Ovary (tissue), 9 donors: Measurements from ENCODE around the gene ZSCAN20. TPM values are rescaled to one million over a fixed set of nuclear protein-coding genes. Genes with fewer than 3 reads are reported as not detected.

Source experiments
- DNase-seq, 5 donors: peaks; one replicate each; pipeline ENCODE4 v3.0.0-alpha.2; 2019 to 2020
- H3K27ac ChIP-seq, 2 donors: fragments of 200-600 bp; one replicate each; pipeline versions ENCODE4 v1.5.1 to v1.8.0; 2019 to 2022
- H3K27me3 ChIP-seq: fragments of 200-600 bp; one replicate; pipeline ENCODE4 v1.8.0; 2022
- H3K36me3 ChIP-seq: fragments of 200-600 bp; sonication (generic); one replicate; pipeline ENCODE4 v1.5.1; 2019
- H3K4me1 ChIP-seq: one replicate; pipeline ENCODE4 v1.8.1; 2013; ENCODE audit warnings: mild to moderate bottlenecking, moderate library complexity; ENCODE audit not compliant: insufficient read depth
- H3K4me3 ChIP-seq: fragments of 200-600 bp; sonication (generic); one replicate; pipeline ENCODE4 v1.5.1; 2017
- H3K9me3 ChIP-seq, 2 donors: fragments of 200-600 bp in 1 of 2; sonication (generic) in 1 of 2; one replicate each; pipeline versions ENCODE4 v1.5.1 to v1.8.1; 2013 to 2019; ENCODE audit warnings: mild to moderate bottlenecking in 1 of 2, moderate library complexity in 1 of 2
- EP300 ChIP-seq: sonication (generic); formaldehyde crosslinking; IDR thresholded peaks from one replicate; pipeline ENCODE4 v1.6.1; 2017; ENCODE audit warnings: antibody characterized with exemption
- POLR2A ChIP-seq: fragments of 450-650 bp; IDR thresholded peaks from one replicate; pipeline ENCODE4 v1.6.1; 2017; ENCODE audit warnings: antibody characterized with exemption, mild to moderate bottlenecking, moderate library complexity
- WGBS, 3 donors: extraction: QIAGEN DNeasy Blood & Tissue Kit in 1 of 3; methylation state at CpG; one replicate each; pipeline versions ENCODE4 v1.1.5 to v1.1.7; 2013 to 2017; 5-methylcytosine and 5-hydroxymethylcytosine counted together
- intact Hi-C, 4 donors: fragments of 100-400 bp; cut with DNase I; formaldehyde crosslinking; loops; one replicate each; pipeline versions ENCODE4 v1.11.0 to v1.15.1; 2022 to 2023
- polyA plus RNA-seq, 2 donors: library from polyadenylated mRNA; stranded (reverse); fragments of 200-250 nt in 1 of 2; fragments of 350-450 nt in 1 of 2; fragmentation: Illumina TruSeq in 1 of 2; extraction: RNeasy Lipid Tissue Mini Kit (QIAGEN cat#74804) in 1 of 2; gene quantifications; one replicate each; pipeline ENCODE4 v1.2.3, GENCODE V29; 2013 to 2014
- total RNA-seq, 7 donors: library from RNA; depleted of rRNA in 2 of 7; stranded (reverse); fragments of >200 nt in 2 of 7; fragmentation: NEBNext Ultra II Directional in 3 of 7; extraction: Animal tissue kit (Norgen Biotek cat#: 25700) in 3 of 7; gene quantifications; one replicate each; pipeline versions ENCODE4 v1.1.0 to v1.2.4, GENCODE V29; 2016 to 2023
- TF ChIP-seq, protein P1 (sequence below), 3 donors: fragments of 450-650 bp in 2 of 3; fragments of 200-600 bp in 1 of 3; IDR thresholded peaks; one replicate each; pipeline versions ENCODE4 v1.5.1 to v1.8.0; 2016 to 2022; ENCODE audit warnings: antibody characterized with exemption in 3 of 3, mild to moderate bottlenecking in 1 of 3
- donor health status: DM: no; HTN: no; CAD: no; lungs with moderate emphysema.
- donor health status: DM: no; HTN: no; CAD: no.
- donor health status: Bipolar disorder and iron deficiency.
- donor health status: DM: yes; HTN: yes; CAD: no.
- donor health status: DM: no; HTN: no; CAD: no.
- donor health status: DM: yes; HTN: yes; CAD: no.

The ZSCAN20 gene
- total and polyA plus RNA-seq, 9 donors, result 1.9 to 8.3 (median 6.2) TPM

DNA sequence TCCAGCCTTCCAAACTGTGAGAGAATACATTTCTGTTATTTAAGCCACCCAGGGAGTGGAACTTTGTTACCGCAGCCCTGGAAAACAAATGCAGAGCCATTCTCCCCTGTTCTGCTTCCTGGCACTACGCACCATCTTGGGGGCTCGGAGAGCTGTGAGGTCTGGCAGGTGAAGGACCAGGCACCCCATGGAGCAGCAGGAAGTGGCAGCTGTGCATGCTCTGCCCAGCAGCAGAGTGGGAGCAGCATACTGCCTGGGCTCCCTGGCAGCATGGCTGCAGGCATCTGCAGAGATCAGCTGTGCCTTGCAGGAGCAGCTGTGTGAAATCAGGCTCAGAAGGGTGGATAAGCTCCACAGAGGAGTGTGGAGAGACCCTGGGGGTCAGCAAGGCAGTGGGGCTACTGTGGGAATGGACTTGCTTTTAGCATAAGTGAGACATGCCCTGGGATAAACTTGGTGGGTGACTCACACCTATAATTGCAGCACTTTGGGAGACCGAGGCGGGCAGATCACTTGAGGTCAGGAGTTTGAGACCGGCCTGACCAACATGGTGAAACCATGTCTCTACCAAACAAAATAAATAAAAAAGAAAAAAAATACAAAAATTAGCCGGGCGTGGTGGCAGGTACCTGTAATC lies 17.7 kb upstream of the ZSCAN20 start:
- H3K9me3 ChIP-seq, result no peaks in the 10 kb centered on the region
- no peak overlapping the region for H3K4me3 ChIP-seq
- TF ChIP-seq, protein P1, sequence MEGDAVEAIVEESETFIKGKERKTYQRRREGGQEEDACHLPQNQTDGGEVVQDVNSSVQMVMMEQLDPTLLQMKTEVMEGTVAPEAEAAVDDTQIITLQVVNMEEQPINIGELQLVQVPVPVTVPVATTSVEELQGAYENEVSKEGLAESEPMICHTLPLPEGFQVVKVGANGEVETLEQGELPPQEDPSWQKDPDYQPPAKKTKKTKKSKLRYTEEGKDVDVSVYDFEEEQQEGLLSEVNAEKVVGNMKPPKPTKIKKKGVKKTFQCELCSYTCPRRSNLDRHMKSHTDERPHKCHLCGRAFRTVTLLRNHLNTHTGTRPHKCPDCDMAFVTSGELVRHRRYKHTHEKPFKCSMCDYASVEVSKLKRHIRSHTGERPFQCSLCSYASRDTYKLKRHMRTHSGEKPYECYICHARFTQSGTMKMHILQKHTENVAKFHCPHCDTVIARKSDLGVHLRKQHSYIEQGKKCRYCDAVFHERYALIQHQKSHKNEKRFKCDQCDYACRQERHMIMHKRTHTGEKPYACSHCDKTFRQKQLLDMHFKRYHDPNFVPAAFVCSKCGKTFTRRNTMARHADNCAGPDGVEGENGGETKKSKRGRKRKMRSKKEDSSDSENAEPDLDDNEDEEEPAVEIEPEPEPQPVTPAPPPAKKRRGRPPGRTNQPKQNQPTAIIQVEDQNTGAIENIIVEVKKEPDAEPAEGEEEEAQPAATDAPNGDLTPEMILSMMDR (IDR thresholded peaks at IDR 0.05), result no peak
- TF ChIP-seq POLR2A, result no peak
- no peak for TF ChIP-seq EP300
- H3K4me1 ChIP-seq, result peaks cover 14% of the 10 kb centered on the region
- no peaks in the 10 kb centered on the region for H3K27me3 ChIP-seq
- no peaks in the 10 kb centered on the region for H3K36me3 ChIP-seq
- H3K27ac ChIP-seq, result no peak overlapping the region
- intact Hi-C loops, result loop anchor here in 1 of 4 donors (5.0 kb wide), 1 partner anchor 157 kb away; no protein-coding TSS in a partner anchor
- 92 to 98% (median 93%) methylated on average over 8 of the region's 8 CpGs for WGBS, 3 donors
- no peak for DNase-seq

DNA sequence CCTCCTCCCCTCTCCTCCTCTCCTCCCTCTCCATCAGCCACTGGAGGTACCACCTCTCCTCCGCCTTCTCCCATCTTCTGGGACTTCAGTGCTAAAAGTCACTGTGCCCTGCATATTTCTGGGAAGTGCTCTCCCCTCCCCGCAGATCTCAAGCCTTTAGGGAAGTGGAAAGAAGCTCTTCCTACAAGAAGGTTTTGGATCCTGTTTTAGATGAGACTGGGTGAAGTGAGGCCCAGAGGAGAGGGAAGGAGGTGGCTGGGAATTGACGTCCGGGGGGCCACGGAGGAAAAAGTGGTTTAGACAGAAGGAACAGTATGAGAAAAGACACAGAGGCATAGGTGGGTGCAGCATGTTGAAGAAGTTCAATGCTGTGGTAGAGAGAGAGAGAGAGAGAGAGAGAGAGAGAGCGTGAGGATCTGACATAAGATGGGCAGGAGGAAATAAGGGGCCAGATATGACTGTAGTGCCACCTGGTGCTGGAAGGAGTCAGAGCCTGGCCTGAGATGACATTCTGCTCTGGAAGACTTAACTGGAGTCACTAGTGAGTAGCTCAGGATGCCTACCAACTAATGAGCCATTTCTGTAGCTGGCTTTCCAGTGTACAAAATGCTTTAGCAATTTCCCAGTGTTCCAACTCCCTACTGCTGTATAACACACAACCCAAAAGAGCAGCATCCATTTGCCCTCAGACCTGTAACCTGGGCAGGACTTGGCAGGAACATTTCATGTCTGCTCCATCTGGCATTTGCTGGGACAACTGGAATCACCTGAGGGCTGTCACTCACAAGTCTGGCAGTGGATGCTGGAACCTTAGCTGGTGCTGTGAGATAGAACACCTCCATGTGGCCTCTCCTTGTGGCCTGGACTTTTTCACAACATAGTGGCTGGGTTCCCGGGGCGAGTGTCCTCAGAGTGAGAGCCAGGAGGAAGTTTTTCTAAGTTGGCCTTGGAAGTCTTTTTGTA lies 16.6 kb upstream of the ZSCAN20 start:
- H3K27me3 ChIP-seq, result no peaks in the 10 kb centered on the region
- H3K27ac ChIP-seq, result peak overlapping the region in 1 of 2 donors; percentile 22
- H3K4me1 ChIP-seq, result peaks cover 14% of the 10 kb centered on the region
- intact Hi-C loops, result loop anchor here in 1 of 4 donors (5.0 kb wide), 1 partner anchor 159 kb away; no protein-coding TSS in a partner anchor
- no peaks in the 10 kb centered on the region for H3K36me3 ChIP-seq
- WGBS, 3 donors, result 42 to 45% (median 44%) methylated on average over 8 of the region's 8 CpGs
- H3K9me3 ChIP-seq, result no peaks in the 10 kb centered on the region
- DNase-seq, result peak in 3 of 5 donors; percentile 47 to 64 (median 62)
- no peak for TF ChIP-seq POLR2A
- TF ChIP-seq, protein P1 (IDR thresholded peaks at IDR 0.05), result no peak
- no peak for TF ChIP-seq EP300
- H3K4me3 ChIP-seq, result no peak overlapping the region

DNA sequence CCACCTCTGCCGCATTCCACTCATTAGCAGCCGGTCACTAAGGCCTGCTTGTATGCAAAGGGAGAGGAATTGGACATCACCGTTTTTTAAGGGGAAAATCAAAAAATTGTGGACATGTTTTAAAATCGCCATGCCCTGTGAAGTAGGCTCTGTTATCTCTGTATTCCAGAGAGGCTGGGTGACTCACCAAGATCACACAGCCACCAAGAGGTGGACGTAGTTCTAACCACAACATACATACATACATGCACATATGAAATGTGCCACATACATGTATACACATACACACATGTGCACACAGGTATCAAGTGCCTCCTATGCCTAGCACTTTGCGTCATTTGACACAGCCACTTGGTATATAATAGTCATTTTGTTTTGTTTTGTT lies 16.0 kb upstream of the ZSCAN20 start:
- WGBS, 3 donors, result 28 to 52% (median 32%) methylated on average over 6 of the region's 6 CpGs
- no peak for TF ChIP-seq EP300
- TF ChIP-seq POLR2A, result no peak
- TF ChIP-seq, protein P1 (IDR thresholded peaks at IDR 0.05), result no peak
- H3K4me1 ChIP-seq, result peaks cover 18% of the 10 kb centered on the region

DNA sequence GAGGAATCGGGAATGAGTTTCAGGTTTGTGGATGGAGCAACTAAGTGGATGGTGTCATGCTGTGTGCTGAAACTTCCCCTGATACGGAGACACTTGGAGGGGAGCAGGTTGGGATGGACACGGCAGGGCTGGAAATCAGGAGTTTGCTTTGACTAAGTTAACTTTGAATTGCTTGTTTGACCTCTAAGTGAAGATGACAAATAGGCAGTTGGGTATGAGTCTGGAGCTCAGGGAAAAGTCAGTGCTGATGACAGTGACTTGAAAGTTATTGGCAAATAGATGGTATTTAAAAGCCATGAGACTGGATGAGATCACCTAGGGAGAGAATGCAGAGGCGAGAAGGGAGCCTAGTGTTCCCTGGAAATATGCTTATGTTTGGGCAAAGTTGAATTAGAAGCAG lies 12.8 kb upstream of the ZSCAN20 start:
- Histone ChIP-seq H3K36me3 (no peaks in the 10 kb centered on the region), H3K27me3 (no peaks in the 10 kb centered on the region), H3K4me1 (peaks cover 19% of the 10 kb centered on the region), H3K4me3 (no peak overlapping the region), H3K27ac (no peak overlapping the region), H3K9me3 (no peaks in the 10 kb centered on the region)
- intact Hi-C loops, result loop anchor here in 3 of 4 donors (5.0 to 10.0 kb wide), 6 partner anchors 75 to 365 kb away; no protein-coding TSS in a partner anchor
- TF ChIP-seq EP300 (no peak), POLR2A (no peak)
- TF ChIP-seq, protein P1 (IDR thresholded peaks at IDR 0.05), result no peak
- no peak for DNase-seq
- WGBS, 3 donors, result 76 to 88% (median 84%) methylated on average over 4 of the region's 4 CpGs

More for the DNA sequence above, 16.0 kb upstream of the ZSCAN20 start:
- Histone ChIP-seq H3K4me3 (no peak overlapping the region), H3K36me3 (no peaks in the 10 kb centered on the region), H3K27me3 (no peaks in the 10 kb centered on the region), H3K27ac (no peak overlapping the region), H3K9me3 (no peaks in the 10 kb centered on the region)
- intact Hi-C loops, result loop anchor here in 1 of 4 donors (5.0 kb wide), 1 partner anchor 159 kb away; no protein-coding TSS in a partner anchor
- DNase-seq, result no peak
